Fibroblast of lung (primary cell): ENCODE measurements around the gene ATP8A2. TPM values are rescaled to one million over a fixed set of nuclear protein-coding genes. Genes with fewer than 3 reads are reported as not detected.

ENCODE experiments used
- DNase-seq, 2 donors: peaks; one replicate each; pipeline versions ENCODE4 v3.0.0 to v3.0.0-alpha.2; 2010; ENCODE audit warnings: low read depth in 2 of 2
- H2AFZ ChIP-seq: 2 replicates; pipeline ENCODE4 v1.5.1; 2012; ENCODE audit warnings: low read length, control low read depth, inconsistent platforms
- H3K27ac ChIP-seq: 2 replicates; pipeline ENCODE4 v1.5.1; 2011; ENCODE audit warnings: low read length, control low read depth; ENCODE audit not compliant: insufficient read depth
- H3K27me3 ChIP-seq: 2 replicates; pipeline ENCODE4 v1.5.1; 2011; ENCODE audit warnings: mild to moderate bottlenecking, low read length; ENCODE audit not compliant: control insufficient read depth, insufficient read depth
- H3K36me3 ChIP-seq: 2 replicates; pipeline ENCODE4 v1.5.1; 2011; ENCODE audit warnings: low read length; ENCODE audit not compliant: control insufficient read depth, insufficient read depth
- H3K4me1 ChIP-seq: 2 replicates; pipeline ENCODE4 v1.5.1; 2011; ENCODE audit warnings: low read length; ENCODE audit not compliant: control insufficient read depth, insufficient read depth; ENCODE audit errors: extremely low read depth
- H3K4me2 ChIP-seq: 2 replicates; pipeline ENCODE4 v1.5.1; 2011; ENCODE audit warnings: low read length, control low read depth; ENCODE audit not compliant: insufficient read depth; ENCODE audit errors: extremely low read depth
- H3K4me3 ChIP-seq, 4 experiments: fragments of 200-600 bp in 1 of 4; sonication (generic) in 1 of 4; replicated peaks in 1 of 4; 2 replicates each; pipeline ENCODE4 v1.5.1; 2011 to 2016; ENCODE audit warnings: low read length in 4 of 4, low read depth in 3 of 4, mild to moderate bottlenecking in 3 of 4, control low read depth in 2 of 4, inconsistent platforms in 1 of 4, mixed read lengths in 1 of 4; ENCODE audit not compliant: insufficient read depth in 1 of 4; ENCODE audit errors: control extremely low read depth in 1 of 4
- H3K79me2 ChIP-seq: 2 replicates; pipeline ENCODE4 v1.5.1; 2012; ENCODE audit warnings: mild to moderate bottlenecking, low read length, inconsistent platforms; ENCODE audit not compliant: control insufficient read depth, insufficient read depth
- H3K9ac ChIP-seq: 2 replicates; pipeline ENCODE4 v1.5.1; 2011; ENCODE audit warnings: mild to moderate bottlenecking, low read length, control low read depth; ENCODE audit not compliant: insufficient read depth
- H3K9me3 ChIP-seq: 2 replicates; pipeline ENCODE4 v1.5.1; 2012; ENCODE audit warnings: low read depth, low read length; ENCODE audit not compliant: control insufficient read depth, insufficient read depth
- H4K20me1 ChIP-seq: 2 replicates; pipeline ENCODE4 v1.5.1; 2011; ENCODE audit warnings: low read length; ENCODE audit not compliant: control insufficient read depth, insufficient read depth; ENCODE audit errors: extremely low read depth
- CTCF ChIP-seq, 2 donors: IDR thresholded peaks in 1 of 2; conservative IDR thresholded peaks in 1 of 2; 1 replicate in 1 of 2; 2 replicates in 1 of 2; pipeline ENCODE4 v1.5.1; 2011 to 2012; ENCODE audit warnings: low read length in 2 of 2, control low read depth in 1 of 2, inconsistent platforms in 1 of 2, low read depth in 1 of 2, mild to moderate bottlenecking in 1 of 2
- EZH2 ChIP-seq: IDR thresholded peaks from 2 replicates; pipeline ENCODE4 v1.5.1; 2012; ENCODE audit warnings: low read length, control low read depth, mild to moderate bottlenecking; ENCODE audit errors: missing control alignments
- polyA plus RNA-seq, 2 donors: library from polyadenylated mRNA; depleted of rRNA in 1 of 2; stranded (reverse) in 1 of 2; unstranded in 1 of 2; fragments of >200 nt; gene quantifications; 2 replicates each; pipeline ENCODE4 v1.2.1, GENCODE V29; 2011 to 2012; ENCODE audit warnings: missing spikeins in 1 of 2
- total RNA-seq: library from RNA; depleted of rRNA; stranded (reverse); fragments of >200 nt; gene quantifications from 2 replicates; pipeline ENCODE4 v1.2.1, GENCODE V29; 2014

The ATP8A2 gene
- total and polyA plus RNA-seq, 2 donors (not counting 1 experiment from before 2014, with no cell fraction given) = under 0.01 to 0.01 TPM

GRCh38 chr13:25902891-25903341, 531.1 kb downstream of the ATP8A2 start:
- no peak overlapping the region for H3K27ac ChIP-seq
- no peak for TF ChIP-seq EZH2
- TF ChIP-seq CTCF (conservative IDR thresholded peaks at IDR 0.05 in 1 of 2, IDR thresholded peaks at IDR 0.05 in 1 of 2; ENCODE audit: low read depth in 1 of 2, low read length in 2 of 2) = no peak
- H3K9me3 ChIP-seq = no peaks in the 10 kb centered on the region
- H4K20me1 ChIP-seq = no peaks in the 10 kb centered on the region
- H3K27me3 ChIP-seq = no peaks in the 10 kb centered on the region
- no peaks in the 10 kb centered on the region for H3K4me1 ChIP-seq
- no peak for DNase-seq
- no peaks in the 10 kb centered on the region for H3K79me2 ChIP-seq
- H3K4me2 ChIP-seq = no peak overlapping the region
- no peak overlapping the region for H3K4me3 ChIP-seq
- H3K36me3 ChIP-seq = no peaks in the 10 kb centered on the region
- no peak overlapping the region for H2AFZ ChIP-seq
- no peak overlapping the region for H3K9ac ChIP-seq

GRCh38 chr13:25904830-25905229, 533.1 kb downstream of the ATP8A2 start:
- Histone ChIP-seq H3K9ac (no peak overlapping the region), H3K27ac (no peak overlapping the region), H3K36me3 (no peaks in the 10 kb centered on the region), H3K79me2 (no peaks in the 10 kb centered on the region), H3K4me1 (no peaks in the 10 kb centered on the region), H3K9me3 (no peaks in the 10 kb centered on the region), H3K4me3 (no peak overlapping the region), H4K20me1 (no peaks in the 10 kb centered on the region), H3K4me2 (no peak overlapping the region), H2AFZ (no peak overlapping the region), H3K27me3 (no peaks in the 10 kb centered on the region)
- DNase-seq = no peak
- TF ChIP-seq EZH2 (no peak), CTCF (conservative IDR thresholded peaks at IDR 0.05 in 1 of 2, IDR thresholded peaks at IDR 0.05 in 1 of 2; ENCODE audit: low read depth in 1 of 2, low read length in 2 of 2) (no peak)

- H3K36me3 ChIP-seq = no peaks in the 10 kb centered on the region
- no peak overlapping the region for H2AFZ ChIP-seq
- H3K9me3 ChIP-seq = no peaks in the 10 kb centered on the region
- no peaks in the 10 kb centered on the region for H3K4me1 ChIP-seq
- no peaks in the 10 kb centered on the region for H4K20me1 ChIP-seq
- no peak for TF ChIP-seq CTCF (conservative IDR thresholded peaks at IDR 0.05 in 1 of 2, IDR thresholded peaks at IDR 0.05 in 1 of 2; ENCODE audit: low read depth in 1 of 2, low read length in 2 of 2)
- no peak for TF ChIP-seq EZH2
- no peaks in the 10 kb centered on the region for H3K79me2 ChIP-seq
- H3K9ac ChIP-seq = no peak overlapping the region
- no peak overlapping the region for H3K4me2 ChIP-seq
- no peak overlapping the region for H3K4me3 ChIP-seq
- H3K27me3 ChIP-seq = no peaks in the 10 kb centered on the region
- DNase-seq = no peak
- no peak overlapping the region for H3K27ac ChIP-seq
These were observed 533.8 kb downstream of the ATP8A2 start for GRCh38 chr13:25905611-25906010.
